HG03175 (cell line): ENCODE measurements around the gene HEATR5A.
"Not testable (repeated sequence)": the region's sequence is repeated elsewhere in the genome, so short reads cannot be mapped to it uniquely, and the experiment has no call there.

Source experiments
- ATAC-seq: cut with Tn5 transposase; IDR thresholded peaks from one replicate; pipeline ENCODE4 v1.9.1; 2021; ENCODE audit warnings: mild to moderate bottlenecking, moderate library complexity; ENCODE audit not compliant: unreplicated experiment

HEATR5A gene

DNA sequence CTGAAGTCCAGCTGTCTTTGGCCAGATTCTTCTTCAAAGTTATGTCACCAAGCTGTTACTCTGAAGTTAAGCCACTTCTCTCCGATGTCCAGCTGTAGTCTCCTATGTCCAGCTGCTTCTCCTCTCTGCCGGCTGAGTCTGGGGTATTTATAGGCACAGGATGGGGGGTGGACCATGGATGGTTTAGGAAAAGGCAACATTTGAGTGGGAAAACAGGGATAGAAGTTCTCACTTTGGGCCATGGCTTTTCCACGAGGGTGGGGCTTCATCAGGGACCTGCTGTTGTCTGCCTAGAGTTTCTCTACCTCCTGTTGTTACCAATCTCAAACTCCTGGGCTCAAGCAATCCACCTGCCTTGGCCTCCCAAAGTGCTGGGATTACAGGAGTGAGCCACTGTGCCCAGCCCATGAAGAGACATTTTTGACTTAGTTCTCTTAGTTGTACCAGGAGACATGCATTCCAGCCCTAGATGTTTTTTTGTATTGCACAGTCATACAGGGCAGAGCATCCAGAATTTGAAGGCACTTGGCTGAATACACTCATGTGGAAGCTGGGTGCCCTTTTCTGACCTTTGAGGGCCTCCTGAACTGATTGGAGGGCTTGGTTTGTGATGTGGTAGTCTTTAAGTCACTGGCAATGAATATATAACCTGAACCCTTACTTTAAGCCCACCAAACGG lies 132.9 kb downstream of the HEATR5A start:
- no peak for ATAC-seq

DNA sequence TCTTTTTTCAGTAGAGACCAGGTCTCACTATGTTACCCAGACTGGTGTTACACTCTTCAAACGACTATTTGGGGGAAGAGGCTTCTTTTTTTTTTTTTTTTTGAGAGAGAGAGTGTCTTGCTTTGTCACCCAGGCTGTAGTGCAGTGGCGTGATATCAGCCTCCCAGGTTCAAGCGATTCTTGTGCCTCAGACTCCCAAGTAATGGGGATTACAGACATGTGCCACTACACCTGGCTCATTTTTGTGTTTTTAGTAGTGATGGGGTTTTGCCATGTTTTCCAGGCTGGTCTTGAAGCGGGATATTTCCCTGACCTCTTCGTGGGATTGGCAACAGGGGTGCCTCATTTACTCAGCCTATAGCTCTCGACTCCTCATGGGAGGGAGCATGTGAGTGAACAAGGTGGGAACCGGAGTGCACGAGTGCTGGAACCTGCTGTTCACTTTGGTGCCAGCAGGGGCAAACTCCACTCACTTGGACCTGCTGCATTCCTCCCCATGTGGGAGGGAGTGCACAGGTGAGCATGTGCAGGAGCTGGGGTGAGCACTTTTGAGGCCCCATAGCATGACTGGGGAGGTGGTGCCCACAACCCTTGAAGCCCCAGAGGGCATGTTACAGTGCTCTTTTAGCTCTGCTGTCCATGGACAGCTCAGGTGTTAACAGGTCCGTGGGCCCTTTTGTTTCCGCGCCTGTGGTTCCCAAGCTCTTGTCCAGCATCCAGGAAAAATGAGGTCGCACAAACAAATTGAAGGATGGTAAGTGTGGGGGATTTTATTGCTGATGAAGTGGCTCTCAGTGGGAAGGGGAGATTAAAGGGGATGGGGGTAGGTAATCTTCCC lies 133.7 kb downstream of the HEATR5A start:
- ATAC-seq: no peak

DNA sequence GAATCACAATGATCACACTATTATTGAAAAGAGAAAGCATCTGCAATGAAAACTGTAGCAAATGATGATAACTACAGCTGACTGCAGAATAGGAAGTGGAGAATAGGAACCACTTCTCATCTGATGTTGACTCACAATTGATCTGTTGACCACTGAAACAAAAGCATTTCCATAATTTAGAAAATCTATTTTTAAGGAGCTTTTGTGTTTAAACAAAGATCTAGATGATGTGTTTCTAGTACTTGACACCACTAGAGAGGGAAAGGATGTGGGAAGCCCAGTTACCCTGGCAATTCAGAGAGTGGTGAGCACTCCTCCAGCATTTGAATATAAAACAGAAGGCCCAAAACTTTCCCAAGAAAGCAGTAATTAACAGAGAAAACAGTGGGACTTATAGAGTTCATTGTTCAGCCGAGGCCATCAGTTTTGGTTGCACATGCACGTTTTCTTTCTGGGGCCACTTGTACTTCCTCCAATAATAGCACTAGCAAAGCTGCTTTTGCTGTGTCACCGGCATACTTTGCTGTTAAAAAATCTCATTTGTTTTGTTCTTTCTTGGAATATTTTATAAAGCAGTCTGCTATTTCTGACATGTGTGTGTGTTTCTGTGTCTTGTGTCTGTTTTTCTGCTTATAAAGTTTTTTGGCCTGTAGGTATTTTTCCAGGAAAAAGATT lies 136.6 kb downstream of the HEATR5A start:
- ATAC-seq: peak; percentile 67

DNA sequence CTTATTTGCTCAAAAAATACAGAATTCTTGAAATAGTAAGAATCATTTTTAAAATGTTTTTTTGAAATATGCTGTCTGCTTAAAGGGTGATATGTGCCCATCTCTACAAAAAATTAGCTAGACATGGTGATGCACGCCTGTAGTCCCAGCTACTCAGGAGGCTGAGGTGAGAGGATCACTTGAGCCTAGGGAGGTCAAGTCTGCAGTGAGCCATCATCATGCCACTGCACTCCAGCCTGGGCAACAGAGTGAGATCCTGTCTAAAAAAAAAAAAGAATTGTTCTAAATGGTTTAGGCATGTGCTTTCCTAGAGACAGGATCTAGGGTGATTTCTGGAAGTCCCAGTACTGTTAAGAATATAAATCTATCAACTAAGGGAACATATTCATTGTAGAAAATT lies 137.2 kb downstream of the HEATR5A start:
- peak; percentile 13 for ATAC-seq

DNA sequence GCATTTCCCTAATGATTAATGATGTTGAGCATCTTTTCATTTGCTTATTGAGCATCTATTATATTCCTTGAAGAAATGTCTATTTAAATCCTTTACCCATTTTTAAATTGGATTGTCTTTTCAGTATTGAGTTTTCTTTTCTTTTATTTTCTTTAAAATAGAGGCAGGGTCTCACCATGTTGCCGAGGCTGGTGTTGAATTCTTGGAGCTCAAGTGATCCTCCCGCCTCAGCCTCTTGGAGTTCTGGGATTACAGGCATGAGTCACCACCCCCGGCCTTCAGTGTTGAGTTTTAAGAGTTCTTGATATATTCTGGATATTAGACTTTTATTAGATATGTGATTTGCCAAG lies 139.5 kb downstream of the HEATR5A start:
- no peak for ATAC-seq

- ATAC-seq: no peak
Observed at GRCh38 chr14:31280132-31280870, 140.0 kb downstream of the HEATR5A start.

GRCh38 chr14:31278883-31279282 lies 141.5 kb downstream of the HEATR5A start:
- ATAC-seq: no peak

DNA sequence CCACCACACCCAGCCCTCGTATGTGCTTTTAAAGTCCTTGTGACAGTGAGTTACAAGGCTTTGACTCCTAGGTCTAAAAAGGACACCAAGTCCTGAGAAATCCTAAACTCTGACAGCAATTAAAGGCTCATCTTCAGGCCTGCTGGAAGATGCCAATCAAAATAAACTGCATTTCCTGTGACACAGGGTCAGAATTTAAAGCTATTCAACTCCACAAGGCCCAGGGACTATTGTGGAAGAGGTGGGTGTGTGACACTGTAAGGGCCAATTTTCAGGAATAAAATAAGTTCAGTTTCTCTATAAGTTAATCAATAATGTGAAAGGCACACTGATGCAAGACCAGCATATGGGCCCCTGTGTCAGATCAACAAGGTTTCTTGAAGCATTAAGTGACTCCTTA lies 143.3 kb downstream of the HEATR5A start:
- ATAC-seq: no peak

- ATAC-seq: not testable (repeated sequence)
Observed at GRCh38 chr14:31276417-31276816, 143.9 kb downstream of the HEATR5A start.

DNA sequence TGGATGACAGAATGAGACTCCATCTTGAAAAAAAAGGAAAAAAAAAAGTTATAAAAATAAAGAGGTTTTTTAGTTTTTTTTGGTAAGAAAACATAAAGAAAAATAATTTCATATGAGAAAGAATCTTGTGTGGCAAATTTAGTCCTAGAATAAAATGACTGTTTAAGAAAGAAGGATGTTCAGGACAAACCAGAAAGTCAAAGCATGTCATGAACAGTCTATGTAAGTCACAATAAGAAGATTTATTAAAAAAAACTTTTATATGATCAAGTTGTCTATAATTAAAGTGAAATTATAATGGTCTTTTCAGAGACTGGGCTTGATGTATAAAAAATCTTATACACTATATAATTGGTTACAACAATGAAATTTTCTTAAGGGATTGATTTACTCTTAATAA lies 144.6 kb downstream of the HEATR5A start:
- no peak for ATAC-seq

DNA sequence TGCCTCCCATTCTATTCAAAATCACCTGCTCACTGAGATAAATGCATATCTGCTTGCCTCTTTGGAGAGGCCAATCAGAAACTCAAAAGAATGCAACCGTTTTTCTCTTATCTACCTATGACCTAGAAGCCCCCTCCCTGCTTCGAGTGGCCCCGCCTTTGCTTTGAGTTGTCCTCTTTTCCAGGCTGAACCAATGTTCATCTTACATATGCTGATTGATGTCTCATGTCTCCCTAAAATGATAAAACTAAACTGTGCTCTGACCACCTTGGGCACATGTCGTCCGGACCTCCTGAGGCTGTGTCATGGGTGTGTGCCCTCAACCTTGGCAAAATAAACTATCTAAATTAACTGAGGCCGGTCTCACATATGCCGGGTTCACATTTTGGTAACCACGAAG lies 148.7 kb downstream of the HEATR5A start:
- ATAC-seq: no peak

DNA sequence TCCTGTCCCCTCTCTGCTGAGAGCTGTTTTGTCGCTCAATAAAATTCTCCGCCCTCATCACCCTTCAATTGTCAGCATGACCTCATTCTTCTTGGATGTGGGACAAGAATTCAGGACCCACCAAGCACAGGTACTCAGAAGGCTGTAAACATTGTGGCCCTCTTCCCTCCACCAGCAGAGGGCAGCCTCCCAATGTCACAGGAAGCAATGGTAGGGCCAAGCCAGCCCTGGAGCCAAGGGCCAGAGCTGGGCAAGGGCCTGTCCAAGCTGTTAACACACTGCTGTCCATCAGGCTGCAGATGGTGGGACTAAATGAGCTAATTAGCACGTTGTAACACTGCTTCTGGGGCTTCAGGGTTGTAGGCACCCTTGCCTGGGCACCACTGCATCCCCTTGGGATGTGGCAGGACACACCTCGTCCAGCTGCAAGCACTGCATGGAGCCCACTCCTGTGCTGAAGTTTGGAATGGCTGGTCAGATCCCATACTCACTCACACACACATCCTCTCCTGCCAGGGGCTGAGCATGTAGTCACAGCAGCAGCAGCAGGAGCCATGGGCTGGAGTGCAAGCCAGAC lies 150.1 kb downstream of the HEATR5A start:
- ATAC-seq: no peak

DNA sequence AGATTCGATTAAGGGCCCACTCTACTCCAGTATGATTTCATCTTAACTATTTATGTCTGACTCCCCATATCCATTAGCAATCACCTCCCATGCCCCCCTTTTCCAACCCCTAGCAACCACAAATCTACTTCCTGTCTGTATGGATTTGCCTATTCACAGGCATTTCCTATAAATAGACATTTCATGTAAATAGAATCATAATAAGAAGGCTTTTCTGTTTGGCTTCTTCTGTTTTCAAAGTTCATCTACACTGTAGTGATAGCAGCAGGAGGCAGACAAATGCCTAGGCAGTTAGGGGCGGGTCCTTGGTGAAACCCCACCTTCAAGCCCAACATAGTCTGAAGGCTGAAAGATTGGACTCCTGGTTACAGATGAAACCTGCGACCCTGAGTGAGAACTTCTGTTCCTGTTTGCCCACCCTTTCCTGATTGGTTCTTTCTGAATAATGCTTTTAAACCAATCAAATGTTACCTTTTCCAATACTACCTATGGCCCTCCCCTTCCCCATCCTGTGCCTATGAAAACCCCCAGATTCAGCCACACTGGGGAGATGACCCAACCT lies 150.6 kb downstream of the HEATR5A start:
- no peak for ATAC-seq

- ATAC-seq: no peak
Observed at GRCh38 chr14:31268216-31268615, 152.1 kb downstream of the HEATR5A start.

- no peak for ATAC-seq
Observed at GRCh38 chr14:31266437-31267331, 153.7 kb downstream of the HEATR5A start.

DNA sequence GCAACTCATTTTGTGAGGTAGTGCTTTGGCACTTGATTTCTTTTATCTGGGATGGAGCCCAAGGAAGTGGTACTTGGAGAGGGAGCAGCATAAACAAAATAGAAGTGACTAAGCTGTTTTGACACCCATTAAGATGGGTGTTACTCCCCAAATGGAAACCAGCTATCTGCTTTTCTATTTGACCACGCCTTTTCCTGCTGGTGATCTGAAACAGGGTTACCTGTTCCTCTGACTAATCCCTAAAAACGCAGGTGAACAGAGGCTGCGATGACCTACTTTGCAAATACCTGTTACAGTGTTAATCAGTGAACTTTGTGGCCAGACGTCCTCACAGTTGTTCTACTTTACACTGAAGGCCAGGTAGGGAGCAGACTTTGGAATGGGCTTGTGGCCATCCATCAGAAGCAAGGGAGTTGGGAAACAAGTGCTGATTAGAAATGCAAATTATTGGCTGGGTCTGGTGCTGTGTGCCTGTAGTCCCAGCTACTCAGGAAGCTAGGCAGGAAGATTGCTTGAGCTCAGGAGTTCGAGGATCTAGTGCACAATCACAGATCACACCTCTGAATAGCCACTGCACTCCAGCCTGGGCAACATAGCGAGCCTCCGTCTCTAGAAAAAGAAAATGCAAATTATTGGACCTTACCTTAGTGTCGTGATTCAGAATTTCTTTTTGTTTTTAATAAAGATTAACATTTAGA lies 154.5 kb downstream of the HEATR5A start:
- ATAC-seq: no peak

- ATAC-seq: no peak
Observed at GRCh38 chr14:31263485-31264133, 156.7 kb downstream of the HEATR5A start.
